ENCODE results near the gene SRSF4.

The SRSF4 gene

DNA sequence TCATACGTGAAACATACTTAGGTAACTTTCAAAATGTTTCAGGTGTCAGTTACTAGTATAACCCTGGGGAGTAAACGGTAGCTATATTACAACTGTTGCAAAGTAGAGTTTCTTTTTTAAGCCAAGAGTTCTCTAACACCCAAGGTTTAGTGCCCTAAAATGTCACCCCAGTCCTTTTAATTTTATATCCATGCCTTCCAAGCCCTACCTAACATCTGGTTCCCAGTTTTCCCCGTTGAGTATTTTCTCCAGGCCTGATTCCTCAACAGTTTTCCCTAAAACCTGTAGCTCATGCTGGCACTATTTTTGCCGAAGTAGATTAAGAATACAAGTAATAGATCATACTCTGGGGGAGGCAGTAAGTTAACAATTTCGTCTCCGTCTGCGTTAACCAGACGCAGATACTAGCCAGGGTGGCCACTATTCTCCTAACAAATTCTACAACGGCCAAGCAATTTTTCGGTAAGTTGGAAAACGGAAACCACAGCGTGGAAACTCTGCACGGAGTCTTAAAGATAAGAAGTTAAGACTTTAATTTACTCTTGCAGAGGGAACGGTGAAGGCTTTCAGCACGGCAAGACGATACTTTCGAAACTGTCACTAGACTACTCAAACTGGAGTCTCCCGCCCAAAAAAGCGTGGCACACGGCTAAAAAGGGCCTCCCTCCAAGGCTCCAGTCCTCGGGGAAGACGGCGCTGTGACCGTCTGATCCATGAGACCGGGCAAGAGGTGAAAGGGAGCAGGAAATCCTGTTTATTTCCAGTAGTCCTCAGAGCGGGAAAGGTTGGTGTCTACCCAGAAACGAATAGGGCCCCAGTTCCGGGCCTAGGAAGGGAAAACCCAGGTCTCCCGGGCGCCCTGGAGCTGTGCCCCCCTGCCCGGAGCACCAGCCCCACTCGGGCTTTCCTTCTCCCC is 945 bp downstream of the SRSF4 start:
- Histone ChIP-seq H3K4me3 (ENCODE audit: low read length) (peak overlapping the region; percentile 78), H3K9ac (ENCODE audit: low read depth, low read length) (peak overlapping the region; percentile 100), H3K4me1 (ENCODE audit: insufficient read depth, low read length) (peaks cover 24% of the 10 kb centered on the region), H3K27ac (ENCODE audit: low read depth, low read length) (peak overlapping the region; percentile 100), H3K9me3 (ENCODE audit: insufficient read depth, low read depth, low read length) (no peaks in the 10 kb centered on the region), H3K27me3 (ENCODE audit: insufficient read depth, low read length) (no peaks in the 10 kb centered on the region), H3K36me3 (ENCODE audit: insufficient read depth, low read length) (peaks cover 31% of the 10 kb centered on the region)
- 1% methylated on average over 31 of the region's 32 CpGs for WGBS

DNA sequence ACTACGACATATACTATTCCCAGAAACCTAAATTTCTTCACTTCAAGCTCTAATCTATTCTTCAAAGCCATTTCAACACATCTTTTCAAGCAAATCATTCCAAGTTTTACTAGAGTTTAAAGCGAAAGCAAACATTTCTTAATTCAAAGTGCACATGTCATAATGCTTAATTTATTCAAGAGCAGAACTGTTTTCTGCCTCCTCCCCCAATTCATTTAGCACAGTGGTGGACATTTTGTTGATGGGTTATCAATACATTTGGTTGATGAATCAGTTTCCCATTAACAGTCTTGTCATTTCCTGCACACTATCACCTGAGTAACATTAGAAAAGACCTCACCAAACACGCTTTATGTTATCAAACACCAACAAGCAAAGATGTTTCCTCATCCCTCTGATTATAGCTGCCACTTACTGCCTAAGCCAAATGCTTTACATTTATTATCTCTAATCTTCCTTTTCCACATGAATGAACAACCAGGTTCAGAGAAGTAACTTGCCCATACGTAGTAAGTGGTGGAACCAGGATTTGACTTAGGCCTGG is 2.0 kb downstream of the SRSF4 start:
- Histone ChIP-seq H3K9me3 (ENCODE audit: insufficient read depth, low read depth, low read length) (no peaks in the 10 kb centered on the region), H3K36me3 (ENCODE audit: insufficient read depth, low read length) (peaks cover 33% of the 10 kb centered on the region), H3K27me3 (ENCODE audit: insufficient read depth, low read length) (no peaks in the 10 kb centered on the region), H3K27ac (ENCODE audit: low read depth, low read length) (no peak overlapping the region), H3K4me3 (ENCODE audit: low read length) (peak overlapping the region; percentile 78), H3K9ac (ENCODE audit: low read depth, low read length) (peak overlapping the region; percentile 100; the same call in 1 of the 2 replicates), H3K4me1 (ENCODE audit: insufficient read depth, low read length) (peaks cover 24% of the 10 kb centered on the region)
- 79% methylated on average over 4 of the region's 4 CpGs for WGBS

DNA sequence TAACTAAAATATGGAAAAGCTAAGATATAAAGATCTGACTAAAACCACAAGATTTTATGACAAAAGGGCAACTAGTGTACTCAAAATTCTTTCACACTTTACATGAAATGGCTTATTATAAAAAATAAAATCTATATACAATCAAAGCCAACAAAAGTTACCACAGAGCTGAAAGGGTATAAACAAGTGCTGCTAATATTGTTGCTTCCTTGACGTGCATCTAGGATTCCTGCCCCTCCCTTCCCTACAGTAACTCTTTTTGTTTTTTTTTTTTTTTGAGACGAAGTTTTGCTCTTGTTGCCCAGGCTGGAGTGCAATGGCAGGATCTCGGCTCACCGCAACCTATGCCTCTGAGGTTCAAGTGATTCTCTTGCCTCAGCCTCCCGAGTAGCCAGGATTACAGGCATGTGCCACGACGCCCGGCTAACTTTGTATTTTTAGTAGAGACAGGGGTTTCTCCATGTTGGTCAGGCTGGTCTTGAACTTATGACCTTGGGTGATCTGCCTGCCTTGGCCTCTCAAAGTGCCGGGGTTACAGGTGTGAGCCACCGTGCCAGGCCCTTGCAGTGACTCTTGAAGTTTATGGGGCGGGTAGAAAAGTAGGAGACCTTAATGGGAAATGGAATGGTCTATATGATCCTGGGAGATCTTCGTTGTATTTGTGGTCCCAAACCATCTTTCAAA is 4.5 kb downstream of the SRSF4 start:
- no peak overlapping the region for H3K27ac ChIP-seq (ENCODE audit: low read depth, low read length)
- WGBS = 93% methylated on average over 12 of the region's 12 CpGs
- no peak overlapping the region for H3K9ac ChIP-seq (ENCODE audit: low read depth, low read length)
- peaks cover 38% of the 10 kb centered on the region for H3K36me3 ChIP-seq (ENCODE audit: insufficient read depth, low read length)
- H3K9me3 ChIP-seq (ENCODE audit: insufficient read depth, low read depth, low read length) = no peaks in the 10 kb centered on the region
- no peaks in the 10 kb centered on the region for H3K27me3 ChIP-seq (ENCODE audit: insufficient read depth, low read length)
- peaks cover 24% of the 10 kb centered on the region for H3K4me1 ChIP-seq (ENCODE audit: insufficient read depth, low read length)
- H3K4me3 ChIP-seq (ENCODE audit: low read length) = no peak overlapping the region

DNA sequence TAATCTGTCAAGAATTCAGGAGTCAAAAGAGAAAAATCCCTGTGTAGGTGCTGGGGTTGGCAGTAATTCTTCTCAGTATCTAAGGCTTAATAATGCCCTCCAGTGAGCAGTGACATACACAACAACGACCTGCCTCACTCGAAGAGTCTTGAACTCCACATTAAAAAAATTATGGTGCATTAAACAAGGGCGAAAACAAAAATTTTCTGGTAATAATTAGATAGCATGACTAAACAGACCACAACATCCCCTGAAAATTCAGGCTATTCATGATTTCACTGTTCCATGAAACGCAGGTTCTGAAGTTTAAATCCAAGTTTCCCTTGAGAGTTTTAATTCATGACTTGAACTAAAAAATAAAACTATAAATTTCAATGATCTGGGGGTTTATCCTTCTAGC is 5.1 kb downstream of the SRSF4 start:
- H3K27ac ChIP-seq (ENCODE audit: low read depth, low read length) = no peak overlapping the region
- H3K36me3 ChIP-seq (ENCODE audit: insufficient read depth, low read length) = peaks cover 42% of the 10 kb centered on the region
- H3K4me1 ChIP-seq (ENCODE audit: insufficient read depth, low read length) = peaks cover 29% of the 10 kb centered on the region

DNA sequence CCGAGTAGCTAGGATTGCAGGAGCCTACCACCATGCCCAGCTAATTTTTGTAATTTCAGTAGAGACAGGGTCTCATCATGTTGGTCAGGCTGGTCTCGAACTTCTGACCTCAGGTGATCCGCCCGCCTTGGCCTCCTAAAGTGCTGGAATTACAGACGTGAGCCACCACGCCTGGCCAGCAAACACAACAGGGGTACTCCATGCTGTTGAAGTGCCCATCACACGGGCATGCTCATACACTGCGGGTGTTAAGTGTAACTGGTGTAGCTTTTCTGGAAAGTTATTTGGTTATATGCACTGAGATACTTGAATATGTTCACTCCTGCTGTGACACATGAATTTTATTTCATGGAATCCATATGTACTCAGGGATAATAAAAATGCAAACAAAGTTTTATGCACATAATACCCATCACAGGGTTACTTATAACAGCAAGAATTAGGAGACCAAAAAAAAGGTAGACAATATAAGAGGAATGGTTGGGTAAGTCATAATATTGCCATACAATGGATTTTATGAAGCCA is 9.2 kb downstream of the SRSF4 start:
- WGBS = 95% methylated on average over 8 of the region's 8 CpGs
- no peaks in the 10 kb centered on the region for H3K27me3 ChIP-seq (ENCODE audit: insufficient read depth, low read length)
- no peak overlapping the region for H3K9ac ChIP-seq (ENCODE audit: low read depth, low read length)
- peaks cover 22% of the 10 kb centered on the region for H3K4me1 ChIP-seq (ENCODE audit: insufficient read depth, low read length)
- peaks cover 41% of the 10 kb centered on the region for H3K36me3 ChIP-seq (ENCODE audit: insufficient read depth, low read length)
- no peak overlapping the region for H3K27ac ChIP-seq (ENCODE audit: low read depth, low read length)
- no peaks in the 10 kb centered on the region for H3K9me3 ChIP-seq (ENCODE audit: insufficient read depth, low read depth, low read length)
- H3K4me3 ChIP-seq (ENCODE audit: low read length) = no peak overlapping the region

More for the DNA sequence above, 5.1 kb downstream of the SRSF4 start:
- 75% methylated on average over 4 of the region's 4 CpGs for WGBS
- Histone ChIP-seq H3K27me3 (ENCODE audit: insufficient read depth, low read length) (no peaks in the 10 kb centered on the region), H3K4me3 (ENCODE audit: low read length) (no peak overlapping the region), H3K9ac (ENCODE audit: low read depth, low read length) (no peak overlapping the region), H3K9me3 (ENCODE audit: insufficient read depth, low read depth, low read length) (no peaks in the 10 kb centered on the region)

DNA sequence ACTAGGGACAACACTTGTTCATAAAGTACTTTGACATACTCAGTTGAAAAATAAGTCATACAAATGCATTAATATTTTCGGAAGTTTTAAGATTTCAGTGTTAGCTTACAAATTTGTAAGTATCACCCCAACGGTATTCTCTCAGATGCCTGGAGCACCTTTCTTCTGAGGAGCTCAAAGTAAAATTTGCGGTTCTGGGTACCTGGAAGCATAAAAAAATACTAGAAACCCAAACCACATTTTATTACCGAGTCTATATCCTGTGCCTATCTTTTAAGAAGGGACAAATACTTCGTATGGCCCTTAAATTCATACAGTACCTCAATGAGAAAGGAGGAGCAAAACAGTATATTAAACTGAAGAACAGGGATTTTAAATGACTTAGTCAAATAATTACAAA is 10.2 kb downstream of the SRSF4 start:
- peaks cover 24% of the 10 kb centered on the region for H3K4me1 ChIP-seq (ENCODE audit: insufficient read depth, low read length)
- peaks cover 39% of the 10 kb centered on the region for H3K36me3 ChIP-seq (ENCODE audit: insufficient read depth, low read length)
- no peak overlapping the region for H3K4me3 ChIP-seq (ENCODE audit: low read length)
- 96% methylated on average over 5 of the region's 5 CpGs for WGBS
- H3K27ac ChIP-seq (ENCODE audit: low read depth, low read length) = no peak overlapping the region
- H3K27me3 ChIP-seq (ENCODE audit: insufficient read depth, low read length) = no peaks in the 10 kb centered on the region
- no peak overlapping the region for H3K9ac ChIP-seq (ENCODE audit: low read depth, low read length)
- H3K9me3 ChIP-seq (ENCODE audit: insufficient read depth, low read depth, low read length) = no peaks in the 10 kb centered on the region

DNA sequence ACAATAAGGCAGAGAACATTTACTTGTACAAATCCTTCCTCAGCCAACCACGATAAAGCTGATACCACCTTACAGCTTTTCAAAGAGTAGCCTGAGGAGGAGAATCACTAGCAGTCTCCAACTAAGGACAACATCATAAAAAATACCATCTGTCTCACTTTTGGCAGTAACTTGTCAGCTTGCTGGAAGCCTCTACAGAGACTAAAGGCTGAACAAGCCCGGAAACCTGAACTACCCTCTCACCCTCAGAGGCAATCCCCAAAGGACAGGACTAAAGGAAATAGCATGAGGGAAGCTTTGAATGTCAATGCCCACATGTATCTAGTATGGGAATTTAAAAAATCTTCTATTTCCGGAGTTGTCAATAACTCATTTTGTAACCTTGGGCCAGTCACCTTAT is 10.6 kb downstream of the SRSF4 start:
- WGBS = 58% methylated on average over 3 of the region's 3 CpGs
- no peak overlapping the region for H3K27ac ChIP-seq (ENCODE audit: low read depth, low read length)

DNA sequence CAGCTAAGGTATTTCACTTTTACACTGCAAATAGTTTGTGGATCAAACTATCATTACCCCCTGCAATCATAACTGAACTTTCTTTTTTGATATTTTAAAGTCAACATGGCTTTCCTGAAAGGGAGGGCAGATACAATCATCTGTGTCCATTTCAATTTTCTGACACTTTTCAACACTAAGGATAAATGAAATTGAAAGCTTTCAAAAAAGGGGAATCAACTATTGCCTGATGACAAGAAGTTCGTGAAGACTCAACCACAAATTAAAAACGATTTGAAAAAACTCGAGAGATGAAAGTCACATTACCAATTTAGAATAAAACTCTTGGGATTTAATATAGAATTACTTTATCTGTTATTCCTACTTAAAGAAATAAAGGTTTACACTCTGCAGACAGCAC is 11.7 kb downstream of the SRSF4 start:
- Histone ChIP-seq H3K27me3 (ENCODE audit: insufficient read depth, low read length) (no peaks in the 10 kb centered on the region), H3K9me3 (ENCODE audit: insufficient read depth, low read depth, low read length) (no peaks in the 10 kb centered on the region), H3K4me3 (ENCODE audit: low read length) (no peak overlapping the region), H3K27ac (ENCODE audit: low read depth, low read length) (no peak overlapping the region), H3K9ac (ENCODE audit: low read depth, low read length) (no peak overlapping the region), H3K36me3 (ENCODE audit: insufficient read depth, low read length) (peaks cover 49% of the 10 kb centered on the region), H3K4me1 (ENCODE audit: insufficient read depth, low read length) (peaks cover 40% of the 10 kb centered on the region)
- 93% methylated on average over 2 of the region's 3 CpGs for WGBS

More for the DNA sequence above, 10.6 kb downstream of the SRSF4 start:
- H3K27me3 ChIP-seq (ENCODE audit: insufficient read depth, low read length) = no peaks in the 10 kb centered on the region
- peaks cover 29% of the 10 kb centered on the region for H3K4me1 ChIP-seq (ENCODE audit: insufficient read depth, low read length)
- no peak overlapping the region for H3K9ac ChIP-seq (ENCODE audit: low read depth, low read length)
- H3K36me3 ChIP-seq (ENCODE audit: insufficient read depth, low read length) = peaks cover 44% of the 10 kb centered on the region
- no peaks in the 10 kb centered on the region for H3K9me3 ChIP-seq (ENCODE audit: insufficient read depth, low read depth, low read length)
- H3K4me3 ChIP-seq (ENCODE audit: low read length) = no peak overlapping the region

DNA sequence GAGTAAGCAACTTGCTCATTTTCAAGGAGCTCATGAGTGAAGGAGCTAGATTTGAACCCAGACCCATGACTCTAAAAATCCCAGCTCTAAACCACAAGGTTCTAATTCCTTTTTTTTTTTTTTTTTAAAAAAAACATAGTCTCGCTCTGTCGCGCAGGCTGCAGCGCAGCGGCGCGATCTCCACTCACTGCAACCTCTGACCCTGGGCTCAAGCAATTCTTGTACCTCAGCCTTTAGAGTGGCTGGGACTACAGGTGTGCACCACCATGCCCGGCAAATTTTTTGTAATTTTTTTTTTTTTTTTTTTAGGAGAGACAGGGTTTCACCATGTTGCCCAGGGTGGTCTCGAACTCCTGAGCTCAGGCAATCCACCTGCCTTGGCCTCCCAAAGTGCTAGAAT is 13.8 kb downstream of the SRSF4 start:
- no peak overlapping the region for H3K9ac ChIP-seq (ENCODE audit: low read depth, low read length)
- H3K36me3 ChIP-seq (ENCODE audit: insufficient read depth, low read length) = peaks cover 55% of the 10 kb centered on the region
- H3K4me1 ChIP-seq (ENCODE audit: insufficient read depth, low read length) = peaks cover 58% of the 10 kb centered on the region
- over 99% methylated on average over 9 of the region's 9 CpGs for WGBS
- H3K27me3 ChIP-seq (ENCODE audit: insufficient read depth, low read length) = no peaks in the 10 kb centered on the region
- H3K27ac ChIP-seq (ENCODE audit: low read depth, low read length) = no peak overlapping the region
- no peaks in the 10 kb centered on the region for H3K9me3 ChIP-seq (ENCODE audit: insufficient read depth, low read depth, low read length)
- no peak overlapping the region for H3K4me3 ChIP-seq (ENCODE audit: low read length)

DNA sequence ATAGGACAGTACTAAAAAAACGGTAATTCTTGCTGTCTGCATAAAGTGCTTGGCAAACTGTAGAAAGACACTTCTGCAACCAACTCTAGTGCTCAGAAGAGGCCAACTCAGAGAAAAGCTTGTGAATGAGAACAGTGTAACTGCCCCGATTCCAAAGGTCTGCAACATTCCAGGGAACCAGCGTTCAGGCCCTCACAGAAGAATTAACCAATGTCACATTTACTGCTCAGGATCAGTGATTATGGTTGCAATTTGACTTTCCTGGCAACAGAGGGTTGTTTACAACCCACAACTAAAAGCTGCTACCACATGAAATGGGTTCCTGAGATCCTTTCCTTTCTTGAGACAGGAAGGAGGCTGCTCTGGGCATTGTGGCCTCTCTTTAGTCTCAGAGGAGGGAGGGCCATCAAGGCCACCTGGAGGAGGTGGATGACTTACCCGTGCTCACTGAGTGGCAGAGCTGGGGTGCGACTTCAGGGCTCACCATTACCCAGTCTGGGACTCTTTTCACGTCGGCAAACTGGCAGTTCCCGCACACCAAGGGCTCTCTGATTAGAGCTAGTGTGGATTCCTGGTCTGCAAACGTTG is 15.3 kb downstream of the SRSF4 start:
- Histone ChIP-seq H3K27ac (ENCODE audit: low read depth, low read length) (peak overlapping the region; percentile 93; the same call in 1 of the 2 replicates), H3K9me3 (ENCODE audit: insufficient read depth, low read depth, low read length) (no peaks in the 10 kb centered on the region), H3K4me3 (ENCODE audit: low read length) (no peak overlapping the region), H3K9ac (ENCODE audit: low read depth, low read length) (no peak overlapping the region), H3K4me1 (ENCODE audit: insufficient read depth, low read length) (peaks cover 56% of the 10 kb centered on the region), H3K27me3 (ENCODE audit: insufficient read depth, low read length) (no peaks in the 10 kb centered on the region), H3K36me3 (ENCODE audit: insufficient read depth, low read length) (peaks cover 50% of the 10 kb centered on the region)
- WGBS = 78% methylated on average over 9 of the region's 9 CpGs
